IPS DF 6.9 (cell line): ENCODE data around the gene HAPLN1.

Source experiments
- DNase-seq: peaks from one replicate; pipeline ENCODE4 v3.0.0-alpha.2; 2013; ENCODE audit warnings: low read depth, low spot score
- H3K27ac ChIP-seq: one replicate; pipeline ENCODE4 v1.5.1; 2013; ENCODE audit warnings: low read length, control low read depth
- H3K27me3 ChIP-seq: 2 replicates; pipeline ENCODE4 v1.6.1; 2013; ENCODE audit warnings: mild to moderate bottlenecking, low read length; ENCODE audit not compliant: control insufficient read depth, insufficient read depth
- H3K36me3 ChIP-seq: 2 replicates; pipeline ENCODE4 v1.6.1; 2013; ENCODE audit warnings: low read length; ENCODE audit not compliant: control insufficient read depth, insufficient read depth
- H3K4me1 ChIP-seq: 2 replicates; pipeline ENCODE4 v1.6.1; 2013; ENCODE audit warnings: low read length; ENCODE audit not compliant: control insufficient read depth, insufficient read depth
- H3K4me3 ChIP-seq: 2 replicates; pipeline ENCODE4 v1.5.1; 2013; ENCODE audit warnings: mild to moderate bottlenecking, low read length
- H3K9me3 ChIP-seq: 2 replicates; pipeline ENCODE4 v1.6.1; 2013; ENCODE audit warnings: low read length, inconsistent platforms; ENCODE audit not compliant: control insufficient read depth, insufficient read depth
- whole genome bisulfite sequencing: extraction: QIAGEN DNeasy Blood & Tissue Kit; methylation state at CpG from one replicate; pipeline ENCODE4 v1.1.7; 2013; ENCODE audit warnings: mixed read lengths, missing lambda C conversion rate; ENCODE audit not compliant: insufficient read length, insufficient coverage; 5-methylcytosine and 5-hydroxymethylcytosine counted together

The HAPLN1 gene

GRCh38 chr5:83688281-83688680 is 32.4 kb downstream of the HAPLN1 start:
- H3K27me3 ChIP-seq, result no peaks in the 10 kb centered on the region
- H3K36me3 ChIP-seq, result no peaks in the 10 kb centered on the region
- no peak overlapping the region for H3K27ac ChIP-seq
- H3K4me1 ChIP-seq, result no peaks in the 10 kb centered on the region
- DNase-seq, result no peak
- no peak overlapping the region for H3K4me3 ChIP-seq
- WGBS, result no CpG with 5 or more reads among the region's 4 CpGs
- H3K9me3 ChIP-seq, result no peaks in the 10 kb centered on the region

GRCh38 chr5:83687124-83687619 is 33.5 kb downstream of the HAPLN1 start:
- Histone ChIP-seq H3K4me3 (no peak overlapping the region), H3K27me3 (no peaks in the 10 kb centered on the region), H3K36me3 (no peaks in the 10 kb centered on the region), H3K9me3 (no peaks in the 10 kb centered on the region), H3K4me1 (no peaks in the 10 kb centered on the region), H3K27ac (no peak overlapping the region)
- DNase-seq, result no peak
- WGBS, result no CpG with 5 or more reads among the region's 2 CpGs

- no CpG with 5 or more reads among the region's 2 CpGs for WGBS
- no peak overlapping the region for H3K4me3 ChIP-seq
Observed at GRCh38 chr5:83686251-83686650, 34.4 kb downstream of the HAPLN1 start.

GRCh38 chr5:83683836-83684235 is 36.8 kb downstream of the HAPLN1 start:
- no peaks in the 10 kb centered on the region for H3K27me3 ChIP-seq
- DNase-seq, result no peak
- H3K4me3 ChIP-seq, result no peak overlapping the region
- H3K36me3 ChIP-seq, result no peaks in the 10 kb centered on the region
- H3K27ac ChIP-seq, result no peak overlapping the region
- no peaks in the 10 kb centered on the region for H3K4me1 ChIP-seq
- no CpG with 5 or more reads among the region's 2 CpGs for WGBS
- no peaks in the 10 kb centered on the region for H3K9me3 ChIP-seq

More at GRCh38 chr5:83686251-83686650, 34.4 kb downstream of the HAPLN1 start:
- Histone ChIP-seq H3K27me3 (no peaks in the 10 kb centered on the region), H3K27ac (no peak overlapping the region), H3K9me3 (no peaks in the 10 kb centered on the region), H3K4me1 (no peaks in the 10 kb centered on the region), H3K36me3 (no peaks in the 10 kb centered on the region)
- DNase-seq, result no peak

GRCh38 chr5:83672646-83673045 is 48.0 kb downstream of the HAPLN1 start:
- DNase-seq, result no peak
- Histone ChIP-seq H3K4me1 (no peaks in the 10 kb centered on the region), H3K9me3 (no peaks in the 10 kb centered on the region), H3K36me3 (no peaks in the 10 kb centered on the region), H3K27me3 (no peaks in the 10 kb centered on the region), H3K4me3 (no peak overlapping the region), H3K27ac (no peak overlapping the region)

- H3K36me3 ChIP-seq, result no peaks in the 10 kb centered on the region
- WGBS, result no CpG with 5 or more reads among the region's 2 CpGs
- no peaks in the 10 kb centered on the region for H3K27me3 ChIP-seq
- no peaks in the 10 kb centered on the region for H3K4me1 ChIP-seq
- H3K9me3 ChIP-seq, result no peaks in the 10 kb centered on the region
- DNase-seq, result no peak
- no peak overlapping the region for H3K4me3 ChIP-seq
- no peak overlapping the region for H3K27ac ChIP-seq
Observed at GRCh38 chr5:83672158-83672557, 48.5 kb downstream of the HAPLN1 start.

- no peak for DNase-seq
- no peaks in the 10 kb centered on the region for H3K36me3 ChIP-seq
- no peak overlapping the region for H3K27ac ChIP-seq
- H3K27me3 ChIP-seq, result no peaks in the 10 kb centered on the region
- no peaks in the 10 kb centered on the region for H3K9me3 ChIP-seq
- H3K4me3 ChIP-seq, result no peak overlapping the region
- no peaks in the 10 kb centered on the region for H3K4me1 ChIP-seq
Observed at GRCh38 chr5:83665631-83666030, 55.0 kb downstream of the HAPLN1 start.

GRCh38 chr5:83662558-83662957 is 58.1 kb downstream of the HAPLN1 start:
- Histone ChIP-seq H3K4me1 (no peaks in the 10 kb centered on the region), H3K36me3 (no peaks in the 10 kb centered on the region), H3K27ac (no peak overlapping the region), H3K27me3 (no peaks in the 10 kb centered on the region), H3K4me3 (no peak overlapping the region), H3K9me3 (no peaks in the 10 kb centered on the region)
- WGBS, result no CpG with 5 or more reads among the region's 3 CpGs
- DNase-seq, result no peak

- no peaks in the 10 kb centered on the region for H3K9me3 ChIP-seq
- no peak overlapping the region for H3K27ac ChIP-seq
- H3K4me1 ChIP-seq, result no peaks in the 10 kb centered on the region
- no peaks in the 10 kb centered on the region for H3K36me3 ChIP-seq
- DNase-seq, result no peak
- WGBS, result 100% methylated on average over 1 of the region's 1 CpG
- no peaks in the 10 kb centered on the region for H3K27me3 ChIP-seq
- no peak overlapping the region for H3K4me3 ChIP-seq
Observed at GRCh38 chr5:83657807-83658525, 62.7 kb downstream of the HAPLN1 start.

GRCh38 chr5:83654427-83654994 is 66.1 kb downstream of the HAPLN1 start:
- no peak for DNase-seq
- no CpG with 5 or more reads among the region's 1 CpG for WGBS
- no peaks in the 10 kb centered on the region for H3K9me3 ChIP-seq
- no peaks in the 10 kb centered on the region for H3K36me3 ChIP-seq
- no peak overlapping the region for H3K4me3 ChIP-seq
- no peak overlapping the region for H3K27ac ChIP-seq
- no peaks in the 10 kb centered on the region for H3K27me3 ChIP-seq
- no peaks in the 10 kb centered on the region for H3K4me1 ChIP-seq

- Histone ChIP-seq H3K27ac (no peak overlapping the region), H3K27me3 (no peaks in the 10 kb centered on the region), H3K4me1 (no peaks in the 10 kb centered on the region), H3K36me3 (no peaks in the 10 kb centered on the region), H3K9me3 (no peaks in the 10 kb centered on the region), H3K4me3 (no peak overlapping the region)
- DNase-seq, result no peak
- WGBS, result no CpG with 5 or more reads among the region's 2 CpGs
Observed at GRCh38 chr5:83653669-83654068, 67.0 kb downstream of the HAPLN1 start.
